B cell (primary cell): ENCODE results near the gene UBR2.

Source experiments
- CTCF ChIP-seq: fragments of 200-600 bp; IDR thresholded peaks from one replicate; pipeline ENCODE4 v1.8.0; 2022; ENCODE audit warnings: antibody characterized with exemption, mild to moderate bottlenecking
- EZH2 ChIP-seq: IDR thresholded peaks from 2 replicates; pipeline ENCODE4 v1.6.1; 2012; ENCODE audit warnings: borderline replicate concordance, low read depth, mild to moderate bottlenecking, moderate library complexity, low read length; ENCODE audit not compliant: insufficient read depth, poor library complexity, severe bottlenecking

- no peak for TF ChIP-seq CTCF
- TF ChIP-seq EZH2: no peak
These were observed 96.0 kb downstream of the UBR2 start for GRCh38 chr6:42659806-42660205.
